GM18951 (cell line): ENCODE measurements around the gene TSPAN17.

Experiments used
- POLR2A ChIP-seq: IDR thresholded peaks from 4 replicates; pipeline ENCODE4 v1.6.1; 2011; ENCODE audit warnings: mild to moderate bottlenecking; ENCODE audit not compliant: insufficient read length, insufficient read depth; ENCODE audit errors: extremely low read depth
- in situ Hi-C: fragments of 300-500 bp; cut with MboI; formaldehyde crosslinking; loops from one replicate; pipeline ENCODE4 v1.12.0; 2022; ENCODE audit warnings: low sequenced_read_pairs, mixed read lengths, inconsistent platforms; ENCODE audit not compliant: unreplicated experiment

TSPAN17 gene

DNA sequence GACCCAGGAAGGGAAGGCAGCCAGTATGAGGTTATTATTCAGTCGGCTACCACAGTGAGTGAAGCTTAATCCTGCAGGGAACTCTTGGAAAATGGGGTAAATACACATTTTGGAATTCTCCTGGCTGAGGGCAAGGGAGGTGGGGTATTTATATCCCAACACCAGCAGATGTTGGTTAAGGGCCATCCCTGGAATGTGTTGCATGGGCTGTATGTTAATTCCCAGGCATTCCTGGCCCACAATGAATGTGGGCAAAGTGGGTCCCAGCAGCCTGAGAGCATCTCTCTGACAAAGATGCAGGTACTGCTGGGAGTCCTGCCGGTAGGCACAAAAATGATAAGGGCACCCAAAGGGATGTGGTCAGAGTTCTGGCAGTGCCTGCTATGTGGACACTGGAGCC is 34.4 kb upstream of the TSPAN17 start:
- no peak for TF ChIP-seq POLR2A
- in situ Hi-C loops, result no loop called here

GRCh38 chr5:176614805-176615478 is 32.3 kb upstream of the TSPAN17 start:
- TF ChIP-seq POLR2A, result no peak
- in situ Hi-C loops, result no loop called here

DNA sequence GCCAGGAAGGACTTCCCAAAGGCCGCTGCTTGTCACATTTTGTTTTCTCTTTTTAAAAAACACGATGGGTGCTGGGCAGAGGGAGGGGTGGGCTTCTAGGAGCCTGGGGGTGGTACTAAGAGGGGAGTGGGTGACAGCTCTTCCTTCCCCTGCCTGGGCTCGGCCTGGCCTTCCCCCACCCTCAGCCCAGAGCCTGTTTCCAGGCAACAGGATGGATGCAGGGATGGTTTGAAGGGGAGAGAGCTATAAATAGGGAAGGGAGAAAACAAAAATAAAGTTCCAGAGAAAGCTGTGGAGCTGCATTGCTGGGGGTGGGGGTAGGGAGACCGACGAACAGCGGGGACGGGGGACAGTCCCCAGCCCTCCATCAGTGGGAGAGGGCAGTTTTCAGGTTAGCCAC is 30.8 kb upstream of the TSPAN17 start:
- in situ Hi-C loops, result no loop called here
- TF ChIP-seq POLR2A, result no peak

DNA sequence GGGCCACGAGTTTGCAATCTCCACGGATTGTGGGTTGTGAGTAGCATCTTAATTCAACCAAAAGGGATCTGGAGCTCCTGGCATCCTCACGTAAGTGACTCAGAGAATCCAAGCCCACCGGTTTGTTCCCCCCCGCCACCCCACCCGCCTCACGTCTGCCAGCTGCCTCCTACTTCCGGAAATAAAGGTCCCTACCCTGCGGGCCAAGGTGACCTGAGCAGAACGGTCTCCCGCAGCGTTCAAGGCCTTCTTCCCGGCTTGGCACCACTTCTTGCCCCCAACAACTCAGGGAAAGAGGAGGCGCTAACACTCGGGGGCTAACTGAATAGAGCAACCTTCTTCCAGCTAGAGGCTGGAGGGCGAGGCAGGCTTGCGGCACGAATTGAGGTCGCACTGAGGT is 28.5 kb upstream of the TSPAN17 start:
- TF ChIP-seq POLR2A, result no peak
- in situ Hi-C loops, result no loop called here

DNA sequence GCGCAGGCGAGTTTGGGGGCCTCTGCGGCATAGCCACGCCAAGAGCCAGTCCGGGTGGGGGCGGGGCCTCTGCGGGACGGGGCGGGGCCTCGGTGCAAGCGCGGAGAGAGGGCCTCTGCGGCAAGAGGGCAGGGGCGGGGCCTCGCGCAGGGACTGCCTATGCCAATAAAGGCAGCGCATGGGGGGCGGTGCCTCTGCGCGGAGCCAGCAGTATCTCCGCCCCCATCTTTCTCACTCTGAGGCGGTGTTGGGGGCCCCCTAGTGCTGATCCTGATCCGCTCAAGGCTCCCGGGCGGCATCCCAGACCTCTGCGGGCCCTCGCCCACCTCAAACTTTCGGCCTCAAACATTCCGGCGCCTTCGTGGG is 28.1 kb upstream of the TSPAN17 start:
- TF ChIP-seq POLR2A, result no peak
- in situ Hi-C loops, result no loop called here

DNA sequence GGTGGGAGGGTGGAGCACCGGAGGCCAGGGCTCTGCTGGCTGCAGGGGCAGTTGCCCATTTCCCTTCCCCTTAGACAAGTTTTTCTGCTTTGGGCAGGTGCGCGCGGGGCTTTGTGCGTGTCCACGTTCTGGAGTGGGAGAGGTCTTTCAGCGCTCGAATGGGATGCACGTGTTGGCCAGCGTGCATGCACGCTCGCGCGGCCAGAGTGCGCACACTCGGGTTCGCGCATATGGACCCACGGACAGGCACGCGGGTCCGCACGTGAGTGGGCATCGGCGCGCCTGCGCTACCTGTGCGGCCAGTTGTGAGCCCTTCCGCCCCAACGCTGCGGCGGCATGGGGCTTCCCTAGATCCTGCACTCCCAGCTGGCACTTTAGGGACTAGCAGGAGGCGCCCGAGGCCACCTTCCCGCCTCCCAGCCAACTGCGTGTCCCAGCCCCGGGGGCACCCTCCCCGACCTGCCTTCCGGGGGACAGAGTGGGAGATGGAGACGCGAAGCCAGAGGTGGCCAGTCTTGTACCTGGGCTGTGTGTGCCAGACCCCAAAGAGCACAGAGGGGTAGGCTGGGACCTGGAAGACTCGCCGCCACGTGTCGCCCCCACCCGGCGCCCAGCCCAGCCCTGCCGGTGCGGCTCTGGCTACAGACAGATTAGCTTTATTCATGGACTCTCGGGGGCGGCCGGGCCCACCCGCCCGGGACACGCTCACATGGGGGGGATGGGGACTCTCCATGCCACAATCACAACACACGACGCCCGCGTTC is 27.5 kb upstream of the TSPAN17 start:
- in situ Hi-C loops, result no loop called here
- no peak for TF ChIP-seq POLR2A

DNA sequence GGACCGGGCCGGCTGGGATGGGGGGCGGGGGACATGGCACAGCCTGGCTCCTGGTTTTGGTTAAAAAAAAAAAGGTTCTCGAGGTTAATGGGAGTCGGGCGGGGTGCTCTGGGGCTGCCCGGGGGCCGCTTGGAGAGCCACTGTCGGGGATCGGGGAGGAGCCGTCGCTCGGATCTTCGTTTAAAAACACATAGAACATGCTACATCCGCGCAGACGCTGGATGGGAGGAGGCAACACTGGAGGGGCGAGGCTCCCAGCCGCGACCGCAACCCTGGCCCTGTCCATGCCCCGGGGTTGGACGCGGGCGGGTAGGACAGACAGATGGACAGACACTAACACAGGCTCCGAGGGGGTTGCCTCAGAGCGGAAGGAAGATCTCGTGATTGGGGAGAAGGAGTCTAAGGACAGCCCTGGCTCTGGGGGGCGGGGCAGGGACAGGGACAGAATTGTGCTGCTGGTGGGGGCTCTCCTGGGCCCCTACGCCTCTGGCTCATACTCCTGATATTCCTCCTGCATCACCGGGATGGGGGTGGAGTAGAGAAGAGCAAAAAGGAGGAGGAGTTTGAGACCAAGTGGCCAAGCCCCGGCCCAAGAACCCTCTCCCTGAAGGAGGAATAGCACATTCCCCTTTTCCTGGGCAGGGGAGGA is 26.8 kb upstream of the TSPAN17 start:
- no peak for TF ChIP-seq POLR2A
- in situ Hi-C loops, result no loop called here

DNA sequence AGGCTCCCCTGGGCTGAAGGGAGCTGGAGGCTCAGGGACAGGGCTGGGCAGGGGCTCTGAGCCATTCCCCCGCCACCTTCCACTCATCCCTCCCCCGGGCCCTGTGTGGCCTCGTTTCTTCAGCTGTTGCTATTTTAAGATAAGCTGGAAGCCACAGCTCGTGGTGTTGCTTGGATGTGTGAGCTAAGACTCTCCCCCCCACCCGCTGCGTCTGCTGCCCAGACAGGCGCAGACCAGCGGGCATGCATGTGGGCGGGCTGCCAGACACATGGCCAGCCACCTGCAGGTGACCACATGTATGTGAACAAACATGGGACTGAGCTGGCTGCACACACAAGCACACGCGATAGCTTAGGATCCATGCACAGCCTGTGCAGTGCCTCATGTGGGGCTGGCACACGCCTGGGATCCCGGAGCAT is 25.6 kb upstream of the TSPAN17 start:
- no peak for TF ChIP-seq POLR2A
- in situ Hi-C loops, result no loop called here

DNA sequence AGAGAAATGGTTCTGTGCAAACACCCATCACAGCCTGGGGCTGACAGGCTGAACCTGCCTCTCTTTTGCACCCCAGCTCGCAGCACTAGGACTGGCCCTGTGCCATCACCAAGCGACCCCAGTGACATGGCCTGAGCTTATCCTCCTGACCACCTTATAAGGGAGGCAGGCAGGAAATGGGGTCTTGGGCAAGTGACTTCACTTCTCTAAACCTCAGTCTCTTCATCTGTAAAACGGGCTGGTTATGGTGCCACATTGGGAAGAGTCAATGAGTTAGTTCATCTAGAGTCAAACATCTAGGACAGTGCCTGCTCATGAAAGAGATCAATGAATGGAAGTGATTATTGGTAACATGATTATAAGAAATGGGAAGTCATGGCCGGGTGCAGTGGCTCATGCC is 23.1 kb upstream of the TSPAN17 start:
- in situ Hi-C loops, result no loop called here
- no peak for TF ChIP-seq POLR2A

- TF ChIP-seq POLR2A, result no peak
- in situ Hi-C loops, result no loop called here
Measured at GRCh38 chr5:176624938-176625337, 22.3 kb upstream of the TSPAN17 start.

DNA sequence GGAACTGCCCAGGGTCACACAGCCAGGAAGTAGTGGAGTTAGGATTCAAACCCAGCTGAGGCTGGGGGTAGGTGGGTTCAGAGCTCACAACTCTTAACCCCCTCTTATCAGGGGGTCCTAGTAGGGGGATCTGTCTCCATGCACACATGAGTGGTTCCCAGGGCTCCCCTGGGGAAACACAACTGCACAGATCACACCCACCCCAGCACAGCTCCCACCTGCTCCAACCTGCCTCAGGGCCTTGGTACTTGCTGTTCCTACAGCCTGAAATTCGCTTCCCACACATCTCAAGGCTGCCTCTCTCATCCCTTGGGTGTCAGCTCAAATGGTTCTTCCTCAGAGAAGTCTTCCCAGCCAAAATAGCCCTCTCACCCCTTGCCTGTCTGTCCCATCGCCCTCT is 21.8 kb upstream of the TSPAN17 start:
- no peak for TF ChIP-seq POLR2A
- in situ Hi-C loops, result no loop called here

DNA sequence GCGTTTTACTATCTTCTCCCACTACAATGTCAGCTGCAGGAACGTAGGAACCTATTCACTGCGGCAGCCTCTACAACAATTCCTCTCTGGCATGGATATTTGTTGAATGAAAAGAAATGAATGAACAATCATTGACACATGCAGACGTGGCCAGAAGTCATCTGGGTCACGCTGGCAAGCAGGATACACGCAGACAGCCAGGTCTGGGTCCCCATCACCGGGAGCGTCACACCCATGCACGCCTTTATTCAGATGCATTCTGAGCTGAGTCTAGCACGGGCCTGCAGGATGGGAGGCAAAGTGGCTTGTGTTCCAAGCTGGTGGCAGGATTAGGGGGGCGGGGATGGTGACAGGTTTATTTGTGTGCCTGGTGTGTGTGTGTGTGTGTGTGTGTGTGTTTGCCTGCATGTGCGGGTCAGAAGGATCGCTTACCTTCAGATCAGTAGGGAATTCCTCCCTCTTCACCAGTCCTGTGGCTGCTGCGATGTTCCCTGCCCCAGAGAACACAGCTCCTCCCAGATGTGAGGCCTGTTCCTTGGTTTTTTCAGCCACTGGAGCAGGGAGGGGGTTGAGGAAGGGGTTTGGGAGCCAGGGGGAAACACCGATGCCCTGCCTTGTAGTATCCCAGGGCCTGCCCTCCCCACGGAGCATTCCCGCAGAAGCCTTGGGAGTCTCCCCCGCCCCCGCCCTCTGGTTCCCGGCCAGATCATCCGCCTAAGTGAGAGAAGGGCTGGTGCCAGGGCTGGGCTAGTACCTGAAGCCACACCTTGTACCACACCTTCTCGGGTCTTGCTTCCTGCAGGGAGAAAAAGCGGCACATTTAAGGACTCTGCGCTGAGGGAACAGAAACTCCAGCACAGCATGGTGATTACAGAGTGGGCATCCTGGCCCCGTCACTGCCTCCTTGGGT is 21.1 kb upstream of the TSPAN17 start:
- no peak for TF ChIP-seq POLR2A
- in situ Hi-C loops, result no loop called here

- TF ChIP-seq POLR2A, result no peak
- in situ Hi-C loops, result no loop called here
Measured at GRCh38 chr5:176626876-176627236, 20.4 kb upstream of the TSPAN17 start.
